Middle frontal gyrus (tissue), 1 donor: Measurements from ENCODE around the gene IGSF22.

Source experiments
- DNase-seq: peaks from one replicate; pipeline ENCODE4 v3.0.0-alpha.2; 2015; ENCODE audit warnings: low spot score; ENCODE audit errors: extremely low spot score

Gene IGSF22

GRCh38 chr11:18726040-18726439 lies at the start of gene IGSF22:
Gene IGSF22, minus strand, starts transcription at chr11:18726188. Its CDS starts 1,952 bp downstream, at chr11:18724236.
- no peak for DNase-seq

GRCh38 chr11:18774801-18775200 lies 48.8 kb upstream of the IGSF22 start:
- no peak for DNase-seq

- DNase-seq = no peak
Measured at GRCh38 chr11:18773681-18774080, 47.7 kb upstream of the IGSF22 start.

- no peak for DNase-seq
Measured at GRCh38 chr11:18773104-18773503, 47.1 kb upstream of the IGSF22 start.

- DNase-seq = peak; percentile 70
Measured at GRCh38 chr11:18772211-18772610, 46.2 kb upstream of the IGSF22 start.

- DNase-seq = no peak
Measured at GRCh38 chr11:18771266-18772035, 45.5 kb upstream of the IGSF22 start.

- no peak for DNase-seq
Measured at GRCh38 chr11:18770479-18771125, 44.6 kb upstream of the IGSF22 start.

- no peak for DNase-seq
Measured at GRCh38 chr11:18769802-18770456, 43.9 kb upstream of the IGSF22 start.

GRCh38 chr11:18768978-18769377 lies 43.0 kb upstream of the IGSF22 start:
- DNase-seq = no peak

- DNase-seq = no peak
Measured at GRCh38 chr11:18768472-18768901, 42.5 kb upstream of the IGSF22 start.

- DNase-seq = no peak
Measured at GRCh38 chr11:18766015-18766414, 40.0 kb upstream of the IGSF22 start.

GRCh38 chr11:18765554-18765953 lies 39.6 kb upstream of the IGSF22 start:
- no peak for DNase-seq

- no peak for DNase-seq
Measured at GRCh38 chr11:18761741-18762140, 35.8 kb upstream of the IGSF22 start.

GRCh38 chr11:18761144-18761543 lies 35.2 kb upstream of the IGSF22 start:
- DNase-seq = no peak

GRCh38 chr11:18757811-18758210 lies 31.8 kb upstream of the IGSF22 start:
- DNase-seq = no peak

- no peak for DNase-seq
Measured at GRCh38 chr11:18756889-18757288, 30.9 kb upstream of the IGSF22 start.

GRCh38 chr11:18754308-18754707 lies 28.3 kb upstream of the IGSF22 start:
- no peak for DNase-seq

- DNase-seq = no peak
Measured at GRCh38 chr11:18752502-18752901, 26.5 kb upstream of the IGSF22 start.

- no peak for DNase-seq
Measured at GRCh38 chr11:18750944-18751343, 25.0 kb upstream of the IGSF22 start.

GRCh38 chr11:18749681-18750319 lies 23.8 kb upstream of the IGSF22 start:
- peak; percentile 73 for DNase-seq

GRCh38 chr11:18748766-18749365 lies 22.9 kb upstream of the IGSF22 start:
- DNase-seq = no peak
